ENCODE measurements around the gene BCAS3.

GRCh38 chr17:60748204-60748603 lies 70.6 kb downstream of the BCAS3 start:
- TF ChIP-seq EZH2 (IDR thresholded peaks at IDR 0.05; ENCODE audit: borderline replicate concordance, insufficient read depth, low read length, poor library complexity, severe bottlenecking) (no peak), CTCF (IDR thresholded peaks at IDR 0.05; ENCODE audit: poor library complexity, severe bottlenecking) (no peak), POLR2AphosphoS5 (IDR thresholded peaks at IDR 0.05) (no peak)
